ENCODE results near the gene MTMR3. TPM values are rescaled to one million over a fixed set of nuclear protein-coding genes. Genes with fewer than 3 reads are reported as not detected.
"Not testable (repeated sequence)": the region's sequence is repeated elsewhere in the genome, so short reads cannot be mapped to it uniquely, and the experiment has no call there.

Gene MTMR3
- total RNA-seq, 1 experiment from 2014 or later: 13.0 TPM

DNA sequence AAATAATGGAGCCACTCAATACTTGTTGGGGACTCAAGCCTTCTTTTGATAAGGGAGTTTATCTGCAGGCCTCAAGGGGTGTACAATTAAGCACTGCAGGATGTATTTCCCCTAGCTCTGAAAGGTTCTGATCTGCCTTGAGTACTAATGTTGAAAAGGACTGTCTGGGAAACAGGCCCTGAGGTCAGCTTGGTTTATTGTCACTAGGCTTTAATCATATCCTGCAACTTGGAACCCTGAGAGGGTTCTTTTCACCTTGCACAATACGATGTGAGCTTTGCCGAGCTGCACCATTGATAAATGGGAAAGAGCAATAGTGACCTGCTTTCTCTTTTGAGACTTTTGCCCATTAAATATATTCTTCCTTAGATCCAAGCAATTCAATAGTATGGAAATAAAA is 165.7 kb downstream of the MTMR3 start:
- no peak for DNase-seq (ENCODE audit: low spot score)

DNA sequence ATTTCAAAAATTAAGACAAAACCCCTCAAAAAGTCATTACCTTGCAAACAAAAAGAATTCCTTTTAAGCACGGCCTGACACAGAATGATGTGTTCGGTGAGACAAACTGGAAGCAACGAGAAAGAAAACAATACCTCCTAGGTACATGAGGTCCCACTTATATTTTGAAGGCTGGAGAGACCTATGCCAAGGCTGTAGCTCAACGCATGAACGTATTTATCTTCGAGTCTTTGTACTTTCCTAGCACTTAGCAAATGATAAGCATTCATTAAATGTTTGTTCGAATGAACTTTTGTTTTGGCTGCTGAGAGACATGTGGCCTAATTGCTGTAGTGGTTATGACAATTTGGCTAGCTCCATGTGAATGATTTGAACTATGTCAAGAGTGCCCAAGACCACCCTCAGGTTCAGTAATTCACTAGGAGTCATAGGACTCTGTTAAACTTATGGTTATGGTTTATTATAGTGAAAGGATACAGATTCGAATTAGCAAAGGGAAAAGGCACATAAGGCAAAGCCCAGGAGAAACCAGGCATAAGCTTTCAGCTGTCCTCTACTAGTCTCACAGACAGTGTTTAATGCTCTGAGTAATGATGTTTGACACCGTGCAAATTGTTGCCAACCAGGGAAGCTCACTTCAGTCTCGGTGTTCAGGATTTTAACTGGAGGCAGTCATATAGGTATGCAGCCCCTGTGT is 171.2 kb downstream of the MTMR3 start:
- no peak for DNase-seq (ENCODE audit: low spot score)

DNA sequence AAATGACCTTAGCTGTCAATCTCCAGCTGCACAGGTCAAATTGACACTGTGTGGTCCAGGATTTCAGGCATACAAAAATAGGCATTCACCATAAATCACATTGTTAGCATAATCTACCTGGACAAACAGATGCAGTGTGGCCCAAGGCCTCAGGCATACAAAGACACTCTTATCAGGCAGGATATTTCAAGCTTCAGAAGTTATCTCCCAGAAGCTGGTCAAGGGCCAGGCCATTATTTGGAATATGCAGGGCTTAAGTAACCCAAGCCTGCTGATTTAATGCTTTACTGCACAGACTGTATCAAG is 171.7 kb downstream of the MTMR3 start:
- DNase-seq (ENCODE audit: low spot score): no peak

DNA sequence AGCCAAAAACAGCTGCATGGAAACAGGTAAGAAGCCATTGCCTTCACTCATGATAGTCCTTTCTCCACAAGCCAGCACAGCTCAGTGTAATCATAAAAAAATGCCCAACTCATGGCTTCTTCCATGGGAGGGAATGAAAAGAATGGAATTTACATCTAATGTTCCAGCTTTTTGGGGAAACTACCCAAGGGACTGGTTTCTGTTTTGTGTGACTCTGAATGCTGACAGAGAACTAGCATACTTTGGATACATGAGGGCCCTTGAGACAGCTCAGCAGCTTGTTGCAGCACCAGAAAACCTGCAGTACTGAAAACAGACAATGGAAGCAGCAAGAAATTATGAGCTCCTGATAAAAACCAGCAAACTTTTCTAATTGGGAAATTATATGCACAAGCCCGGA is 173.0 kb downstream of the MTMR3 start:
- no peak for DNase-seq (ENCODE audit: low spot score)

DNA sequence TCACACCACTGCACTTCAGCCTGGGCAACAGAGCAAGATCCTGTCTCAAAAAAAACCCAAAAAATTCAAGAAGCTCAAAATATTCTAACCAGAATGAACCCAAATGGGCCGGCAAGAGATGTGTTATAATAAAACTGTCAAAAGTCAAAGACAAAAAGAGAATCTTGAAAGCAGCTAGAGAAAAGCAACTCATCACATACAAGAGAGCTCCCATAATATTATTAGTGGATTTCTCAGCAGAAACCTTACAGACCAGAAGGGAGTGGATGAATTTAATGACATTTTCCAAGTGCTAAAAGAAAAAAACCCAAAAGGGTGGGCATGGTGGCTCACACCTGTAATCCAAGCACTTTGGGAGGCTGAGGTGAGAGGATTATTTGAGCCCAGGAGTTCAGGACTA is 174.4 kb downstream of the MTMR3 start:
- DNase-seq (ENCODE audit: low spot score): no peak

DNA sequence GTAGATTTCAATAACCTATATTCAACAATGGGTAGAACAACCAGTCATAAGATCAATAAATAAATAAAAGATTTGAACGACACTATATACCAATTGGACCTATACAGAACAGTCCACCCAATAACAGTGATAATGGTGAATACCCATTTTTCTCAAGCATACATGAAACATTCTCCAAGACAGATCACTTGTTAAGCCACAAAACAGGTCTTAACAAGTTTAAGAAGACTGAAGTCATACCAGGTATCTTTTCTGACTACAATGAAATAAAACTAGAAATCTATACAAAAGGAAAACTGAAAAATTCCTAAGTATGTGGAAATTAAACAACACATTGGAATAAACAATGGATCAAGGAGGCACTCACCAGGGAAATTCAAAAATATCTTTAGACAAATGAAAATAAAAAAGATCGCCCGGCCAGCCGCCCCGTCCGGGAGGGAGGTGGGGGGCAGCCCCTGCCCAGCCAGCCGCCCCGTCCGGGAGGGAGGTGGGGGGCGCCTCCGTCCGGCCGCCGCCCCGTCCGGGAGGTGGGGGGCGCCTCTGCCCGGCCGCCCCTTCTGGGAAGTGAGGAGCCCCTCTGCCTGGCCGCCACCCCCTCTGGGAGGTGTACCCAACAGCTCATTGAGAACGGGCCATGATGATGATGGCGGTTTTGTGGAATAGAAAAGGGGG is 176.5 kb downstream of the MTMR3 start:
- DNase-seq (ENCODE audit: low spot score): not testable (repeated sequence)

DNA sequence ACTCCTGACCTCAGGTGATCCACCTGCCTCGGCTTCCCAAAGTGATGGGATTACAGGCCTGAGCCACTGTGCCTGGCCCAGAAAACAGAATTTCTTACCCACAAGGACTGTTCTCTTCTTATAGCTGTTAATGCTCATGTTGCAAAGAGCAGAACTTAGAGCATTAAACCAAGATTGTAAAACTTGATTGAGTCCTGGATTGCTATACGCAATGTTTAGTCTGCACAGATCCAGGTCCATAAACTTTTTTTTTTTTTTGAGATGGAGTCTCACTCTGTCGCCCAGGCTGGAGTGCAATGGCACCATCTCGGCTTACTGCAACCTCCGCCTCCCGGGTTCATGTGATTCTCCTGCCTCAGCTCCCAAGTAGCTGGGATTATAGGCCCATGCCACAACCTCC is 178.1 kb downstream of the MTMR3 start:
- not testable (repeated sequence) for DNase-seq (ENCODE audit: low spot score)

DNA sequence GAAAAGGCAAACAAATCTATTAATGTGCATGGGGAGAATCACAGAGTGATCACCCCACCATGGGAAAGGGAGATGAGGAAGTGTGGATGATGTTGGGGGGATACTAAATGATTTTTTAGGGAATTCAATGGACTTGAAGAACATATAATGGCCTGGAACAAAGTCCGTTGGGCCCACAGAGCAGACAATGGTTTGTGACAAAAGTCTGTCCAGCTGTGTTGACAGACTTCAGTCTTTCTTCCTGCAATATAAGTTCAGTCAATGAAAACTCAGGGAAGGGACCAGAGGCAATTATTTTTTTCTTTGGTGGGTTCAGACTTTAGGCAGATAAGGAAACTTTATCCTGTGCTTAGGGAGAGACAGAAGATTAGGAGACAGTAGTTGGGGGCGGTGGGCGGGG is 179.3 kb downstream of the MTMR3 start:
- DNase-seq (ENCODE audit: low spot score): no peak

DNA sequence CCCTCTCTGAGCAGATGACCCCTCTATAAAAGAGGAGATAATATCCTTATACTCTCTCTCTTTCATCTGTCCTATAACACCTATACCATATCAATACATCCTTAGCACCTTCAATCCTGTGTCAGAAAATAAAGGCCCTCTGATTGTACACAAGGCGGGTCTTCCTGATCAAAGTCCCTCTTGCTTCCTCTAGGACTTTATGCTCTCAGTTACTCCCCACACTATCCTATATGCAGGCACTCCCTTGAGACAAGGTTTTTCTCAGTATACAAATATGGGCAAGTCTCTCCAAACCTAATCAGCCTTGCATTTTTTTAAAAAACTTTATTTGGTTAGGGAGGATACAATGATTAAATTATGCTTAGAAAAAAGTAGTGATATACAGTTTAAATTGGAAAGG is 180.0 kb downstream of the MTMR3 start:
- no peak for DNase-seq (ENCODE audit: low spot score)

DNA sequence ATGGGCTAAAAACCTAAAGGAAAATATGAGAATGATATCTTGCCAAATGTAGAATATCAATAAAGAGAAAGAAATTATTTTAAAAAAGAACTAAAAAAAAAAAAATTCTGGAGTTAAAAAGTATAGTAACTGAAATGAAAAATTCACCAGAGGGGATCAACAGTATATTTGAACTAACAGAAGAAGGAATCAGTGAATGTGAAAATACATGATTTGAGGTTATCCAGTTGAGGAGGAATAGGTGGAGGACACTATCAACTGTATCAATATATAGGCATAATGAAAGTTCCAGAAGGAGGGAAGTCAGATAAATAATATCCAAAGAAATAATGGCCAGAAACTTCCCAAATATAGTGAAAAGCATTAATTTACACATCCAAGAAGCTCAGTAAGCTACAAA is 181.2 kb downstream of the MTMR3 start:
- DNase-seq (ENCODE audit: low spot score): no peak

DNA sequence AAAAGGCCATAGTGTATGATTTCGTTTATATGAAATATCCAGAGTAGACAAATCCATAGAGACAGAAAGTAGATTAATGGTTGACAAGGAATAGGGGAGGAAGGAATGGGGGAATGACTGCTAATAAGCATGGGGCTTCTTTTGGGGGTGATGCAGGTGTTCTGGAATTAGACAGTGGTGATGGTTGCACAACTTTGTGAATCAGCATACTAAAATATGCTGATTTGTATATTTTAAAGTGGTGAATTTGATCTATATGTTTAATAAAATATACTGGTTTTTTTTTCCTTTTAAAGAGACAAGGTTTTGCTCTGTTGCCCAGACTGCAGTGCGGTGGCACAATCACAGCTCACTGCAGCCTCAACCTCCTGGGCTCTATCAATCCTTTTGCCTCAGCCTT is 190.8 kb downstream of the MTMR3 start:
- no peak for DNase-seq (ENCODE audit: low spot score)

DNA sequence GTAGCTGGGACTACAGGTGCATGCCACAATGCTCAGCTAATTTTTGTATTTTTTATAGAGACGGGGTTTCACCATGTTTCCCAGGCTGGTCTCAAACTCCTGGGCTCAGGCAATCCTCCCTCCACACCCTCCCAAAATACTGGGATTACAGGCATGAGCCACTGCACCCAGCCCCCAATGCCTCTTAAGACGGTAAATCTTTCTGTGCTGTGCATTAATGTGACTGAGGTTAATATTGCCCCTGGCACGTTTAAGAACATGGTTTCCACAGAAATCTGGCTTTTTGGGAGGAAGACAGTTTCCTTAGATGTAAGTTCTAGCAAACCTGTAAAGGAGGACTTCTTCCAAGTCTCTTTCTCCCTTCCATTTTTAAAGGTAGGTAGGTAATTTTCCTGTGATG is 191.2 kb downstream of the MTMR3 start:
- no peak for DNase-seq (ENCODE audit: low spot score)

DNA sequence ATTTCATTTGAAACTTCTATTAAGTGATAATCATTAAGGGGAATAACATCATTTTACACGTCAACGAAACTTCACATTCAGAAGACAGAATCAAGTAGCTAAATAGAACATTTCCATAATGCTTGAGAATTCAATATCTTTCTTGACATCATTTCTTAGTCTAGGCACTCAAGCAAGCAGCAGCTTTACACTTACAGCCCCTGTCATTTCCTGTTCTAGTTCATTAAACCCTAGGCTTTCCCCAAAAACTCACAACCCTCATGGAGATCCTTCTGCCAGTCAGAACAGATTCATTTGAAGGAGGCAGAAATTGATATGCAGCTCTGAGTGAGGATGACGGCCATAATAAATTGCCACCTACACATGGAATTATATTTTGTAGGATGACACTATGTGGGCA is 192.0 kb downstream of the MTMR3 start:
- no peak for DNase-seq (ENCODE audit: low spot score)

DNA sequence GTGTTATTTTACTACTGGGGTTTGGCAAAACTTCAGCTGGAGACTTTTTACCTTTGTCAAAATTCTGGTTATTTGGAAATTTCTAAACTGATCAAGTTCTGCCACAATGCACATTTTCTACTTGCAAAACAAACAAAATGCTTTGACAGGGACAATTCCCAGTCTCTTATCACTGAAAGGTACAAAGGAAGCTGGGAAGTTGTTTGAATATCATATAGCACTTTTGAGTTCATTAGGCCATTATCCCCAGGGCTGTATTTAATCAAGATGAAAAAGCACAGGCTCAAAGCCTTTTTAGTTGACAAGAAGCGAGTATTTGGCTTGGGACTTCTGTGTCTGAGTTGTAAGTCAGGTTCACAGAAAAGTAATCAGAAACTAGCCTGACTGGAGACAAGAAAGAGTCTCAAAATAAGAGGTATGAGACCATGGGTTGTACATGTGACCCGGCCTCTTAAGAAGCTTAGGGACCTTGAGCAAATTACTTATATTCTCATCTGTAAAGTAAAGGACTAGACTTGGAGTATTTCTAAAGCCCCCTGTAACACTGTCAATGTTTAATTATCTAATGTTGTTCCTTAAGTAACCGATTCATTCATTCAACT is 194.4 kb downstream of the MTMR3 start:
- no peak for DNase-seq (ENCODE audit: low spot score)

DNA sequence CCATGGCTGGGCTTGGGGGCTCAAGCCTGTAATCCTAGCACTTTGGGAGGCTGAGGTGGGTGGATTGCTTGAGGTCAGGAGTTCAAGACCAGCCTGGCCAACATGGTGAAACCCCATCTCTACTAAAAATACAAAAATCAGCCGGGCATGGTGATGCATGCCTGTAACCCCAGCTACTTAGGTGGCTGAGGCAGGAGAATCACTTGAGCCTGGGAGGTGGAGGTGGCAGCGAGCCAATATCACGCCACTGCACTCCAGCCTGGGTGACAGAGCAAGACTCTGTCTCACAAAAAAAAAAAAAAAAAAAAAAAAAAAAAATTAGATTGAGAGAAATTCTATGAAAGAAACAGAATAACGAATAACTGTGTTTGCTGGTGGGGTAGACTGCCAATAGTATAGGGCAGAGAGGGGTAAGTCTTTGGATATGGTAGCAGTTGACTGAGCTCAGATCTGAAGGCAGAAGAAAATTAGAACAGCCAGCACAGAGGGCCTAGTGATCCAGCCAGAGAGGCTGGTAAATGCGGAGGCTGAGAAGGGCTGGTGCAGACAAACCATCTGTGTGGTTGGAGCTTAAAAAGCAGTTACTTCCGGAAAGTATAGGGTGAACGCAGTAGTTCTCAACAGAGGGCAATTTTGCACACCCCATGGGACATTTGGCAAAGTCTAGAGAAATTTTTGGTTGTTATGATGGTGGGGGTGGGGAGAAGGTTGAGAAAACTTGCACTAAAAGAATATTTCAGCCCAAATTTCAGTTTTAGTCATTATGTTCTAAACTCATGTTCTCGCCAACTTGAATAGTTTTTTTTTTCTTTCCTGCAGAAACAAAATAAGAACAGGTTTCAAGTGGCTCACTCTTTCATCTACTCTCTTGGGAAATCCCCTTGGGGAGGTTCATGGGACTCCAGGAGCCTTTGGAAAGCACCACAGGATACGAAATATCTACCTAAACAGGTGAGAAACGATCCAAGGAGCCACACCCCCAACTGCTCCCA is 195.6 kb downstream of the MTMR3 start:
- no peak for DNase-seq (ENCODE audit: low spot score)

DNA sequence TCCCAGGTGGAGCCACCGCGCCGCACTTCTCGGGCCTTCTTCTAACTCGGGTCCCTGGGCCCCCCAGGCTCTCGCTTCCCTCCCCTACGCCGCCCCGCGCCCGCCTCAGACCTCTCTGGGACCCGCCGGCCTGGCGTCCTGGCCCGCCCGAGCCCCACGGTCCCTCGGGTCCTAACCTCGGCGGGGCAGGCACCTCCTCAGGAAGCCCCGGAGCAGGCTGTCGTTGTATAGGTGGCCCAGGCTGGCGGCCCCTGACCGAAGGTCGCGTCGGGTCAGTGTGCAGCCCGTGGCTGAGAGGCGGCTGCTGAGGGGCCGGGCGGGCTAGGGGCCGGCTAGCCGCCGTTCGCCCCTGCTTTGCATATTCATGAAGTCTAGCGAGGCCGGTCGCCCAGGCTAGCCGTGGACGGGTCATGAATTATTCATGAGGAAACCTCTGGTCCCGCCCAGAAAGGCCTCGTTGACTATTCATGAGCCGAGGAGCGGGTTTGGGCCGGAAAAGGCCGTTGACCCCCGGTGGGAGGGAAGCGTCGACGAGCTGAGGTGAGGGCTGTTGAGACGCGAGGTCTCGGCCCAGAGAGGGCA is 197.1 kb downstream of the MTMR3 start, which contains the start of gene HORMAD2:
Gene HORMAD2 (plus strand): TSS at position 513 of the 582 bp plus-strand sequence. CDS start 13,489 bp downstream, outside the sequence.
- DNase-seq (ENCODE audit: low spot score): no peak

Small RNAs within 50 kb of the gene (small RNA-seq; reads per million reads assigned to genes)
- gene MIR6818: not detected
- gene RNU6-331P: not detected

Other genes with a start within 250 kb of the MTMR3 start
- 0.60 TPM in 1 of 2 replicates, not detected in the other for gene CABP7, start 163.2 kb upstream of the MTMR3 start, total RNA-seq (2014; rRNA removed; shearing (Covaris generic))
- 21.5 and 30.0 TPM in 2 replicates for gene ZMAT5, start 116.2 kb upstream of the MTMR3 start, total RNA-seq (2014; rRNA removed; shearing (Covaris generic))
- gene UQCR10, start 115.8 kb upstream of the MTMR3 start, total RNA-seq (2014; rRNA removed; shearing (Covaris generic)): 226 and 227 TPM in 2 replicates
- 52.2 and 97.2 TPM in 2 replicates for gene ASCC2, start 44.9 kb upstream of the MTMR3 start, total RNA-seq (2014; rRNA removed; shearing (Covaris generic))
- not detected in 2 replicates for gene HORMAD2, start 197.3 kb downstream of the MTMR3 start, total RNA-seq (2014; rRNA removed; shearing (Covaris generic))

Measured in HT-29 (cell line).